Measurements from ENCODE around the gene TESK1. TPM values are rescaled to one million over a fixed set of nuclear protein-coding genes. Genes with fewer than 3 reads are reported as not detected.

Gene TESK1
- total and polyA plus RNA-seq, 2 experiments from 2014 or later: 6.8 to 10.7 TPM

- TF ChIP-seq POLR2AphosphoS5 (IDR thresholded peaks at IDR 0.05; ENCODE audit: low read depth) (no peak), EZH2 (IDR thresholded peaks at IDR 0.05; ENCODE audit: low read depth, unreplicated experiment) (no peak), STAT1 (IDR thresholded peaks at IDR 0.05; ENCODE audit: unreplicated experiment) (no peak), CTCF (conservative IDR thresholded peaks at IDR 0.05; ENCODE audit: low read depth in 2 of 2) (no peak)
Measured at GRCh38 chr9:35570709-35571504, 34.2 kb upstream of the TESK1 start (continued).

- H3K4me1 ChIP-seq (ENCODE audit: insufficient read depth): no peaks in the 10 kb centered on the region
- no peak overlapping the region for H3K4me3 ChIP-seq
- no peak for ATAC-seq
- Mint-ChIP-seq H3K27ac (no peak overlapping the region), H3K9me3 (peaks cover 4% of the 10 kb centered on the region), H3K4me1 (peaks cover 2% of the 10 kb centered on the region), H3K27me3 (ENCODE audit: insufficient read depth, low read depth, poor library complexity) (no peaks in the 10 kb centered on the region), H3K4me3 (no peak overlapping the region), H3K36me3 (ENCODE audit: low read depth) (peaks cover 4% of the 10 kb centered on the region)
- TF ChIP-seq ETS1 (IDR thresholded peaks at IDR 0.05) (no peak), POLR2AphosphoS5 (IDR thresholded peaks at IDR 0.05; ENCODE audit: low read depth) (no peak), CTCF (conservative IDR thresholded peaks at IDR 0.05; ENCODE audit: low read depth in 2 of 2) (no peak), ZNF114 (CRISPR knock-in tag; IDR thresholded peaks at IDR 0.05) (no peak), EZH2phosphoT487 (IDR thresholded peaks at IDR 0.05; ENCODE audit: unreplicated experiment) (no peak), CREB1 (CRISPR knock-in tag; IDR thresholded peaks at IDR 0.05; ENCODE audit: low read depth) (no peak), NANOG (IDR thresholded peaks at IDR 0.05; ENCODE audit: borderline replicate concordance) (no peak), JUNB (IDR thresholded peaks at IDR 0.05; ENCODE audit: unreplicated experiment) (no peak), REST (IDR thresholded peaks at IDR 0.05; ENCODE audit: unreplicated experiment) (no peak), ZNF331 (CRISPR knock-in tag; IDR thresholded peaks at IDR 0.05; ENCODE audit: low read depth) (no peak)
- H3F3A ChIP-seq (replicated peaks; ENCODE audit: low read depth): no peaks in the 10 kb centered on the region
- no peaks in the 10 kb centered on the region for H4K20me1 ChIP-seq (replicated peaks; ENCODE audit: insufficient read depth)
- no peak overlapping the region for H3K27ac ChIP-seq (ENCODE audit: low read depth)
- H3K9me2 ChIP-seq (ENCODE audit: insufficient read depth): no peaks in the 10 kb centered on the region; the same call in 1 of the 2 replicates
- H3K36me3 ChIP-seq (ENCODE audit: insufficient read depth): no peaks in the 10 kb centered on the region
- no peaks in the 10 kb centered on the region for H3K79me2 ChIP-seq (replicated peaks; ENCODE audit: insufficient read depth)
- no peak for DNase-seq (ENCODE audit: low spot score)
- H3K27me3 ChIP-seq (ENCODE audit: insufficient read depth): no peaks in the 10 kb centered on the region
- no peak overlapping the region for H3K4me2 ChIP-seq
- no peak overlapping the region for H2AFZ ChIP-seq
Measured at GRCh38 chr9:35574578-35575122, 30.4 kb upstream of the TESK1 start.
